HepG2 (cell line): ENCODE results near the gene DLEC1. TPM values are rescaled to one million over a fixed set of nuclear protein-coding genes. Genes with fewer than 3 reads are reported as not detected.

Source experiments
- ARID4A ChIP-seq: sonication (generic); formaldehyde crosslinking; IDR thresholded peaks from 2 replicates; pipeline ENCODE4 v1.5.0; 2020; ENCODE audit warnings: mild to moderate bottlenecking, missing genetic modification reagents, borderline replicate concordance
- CBX2 ChIP-seq, 2 experiments: fragments of 200-600 bp in 1 of 2; sonication (generic); formaldehyde crosslinking in 1 of 2; IDR thresholded peaks; 2 replicates each; pipeline versions ENCODE4 v1.7.0 to v1.8.1; 2018 to 2022; ENCODE audit warnings: low read depth in 2 of 2, low read length in 1 of 2, mild to moderate bottlenecking in 1 of 2, missing genetic modification reagents in 1 of 2
- CEBPB ChIP-seq: IDR thresholded peaks from 2 replicates; pipeline ENCODE4 v1.6.1; 2011; ENCODE audit warnings: low read depth, low read length, improper control_type of control experiment, borderline replicate concordance
- DR1 ChIP-seq: sonication (generic); formaldehyde crosslinking; IDR thresholded peaks from 2 replicates; pipeline ENCODE4 v1.8.0; 2021; ENCODE audit warnings: mild to moderate bottlenecking, missing genetic modification reagents, inconsistent platforms
- EP300 ChIP-seq, 3 experiments: sonication (generic) in 1 of 3; formaldehyde crosslinking in 1 of 3; IDR thresholded peaks; 2 replicates each; pipeline versions ENCODE4 v1.5.1 to v1.6.1; 2011 to 2020; ENCODE audit warnings: low read depth in 2 of 3, low read length in 2 of 3, borderline replicate concordance in 1 of 3, improper control_type of control experiment in 1 of 3, mild to moderate bottlenecking in 1 of 3, missing genetic modification reagents in 1 of 3, moderate library complexity in 1 of 3
- HMGXB4 ChIP-seq, 2 experiments: sonication (generic) in 1 of 2; formaldehyde crosslinking in 1 of 2; IDR thresholded peaks; 2 replicates each; pipeline versions ENCODE4 v1.4.0 to v1.6.1; 2018 to 2020; ENCODE audit warnings: missing genetic modification reagents in 2 of 2, borderline replicate concordance in 1 of 2, low read depth in 1 of 2, mild to moderate bottlenecking in 1 of 2, missing biosample characterization in 1 of 2
- MAFF ChIP-seq: IDR thresholded peaks from 2 replicates; pipeline ENCODE4 v1.6.1; 2011; ENCODE audit warnings: low read depth, low read length, improper control_type of control experiment
- MED1 ChIP-seq: sonication (generic); formaldehyde crosslinking; IDR thresholded peaks from 2 replicates; pipeline ENCODE4 v1.4.0; 2020; ENCODE audit warnings: missing genetic modification reagents
- NCOA2 ChIP-seq: sonication (generic); formaldehyde crosslinking; IDR thresholded peaks from 2 replicates; pipeline ENCODE4 v1.8.0; 2022; ENCODE audit warnings: inconsistent platforms
- PRDM10 ChIP-seq: sonication (generic); formaldehyde crosslinking; IDR thresholded peaks from 2 replicates; pipeline ENCODE4 v1.4.0; 2020; ENCODE audit warnings: low read depth, missing genetic modification reagents
- RBFOX2 ChIP-seq: fragments of 200-400 bp; formaldehyde crosslinking; IDR thresholded peaks from 2 replicates; pipeline ENCODE4 v1.6.1; 2017; ENCODE audit warnings: low read depth, mild to moderate bottlenecking, low read length
- SAFB2 ChIP-seq: sonication (generic); formaldehyde crosslinking; IDR thresholded peaks from 2 replicates; pipeline ENCODE4 v1.5.1; 2020; ENCODE audit warnings: missing genetic modification reagents, low read depth, mild to moderate bottlenecking, borderline replicate concordance
- ZNF207 ChIP-seq: fragments of 450-650 bp; IDR thresholded peaks from 2 replicates; pipeline ENCODE4 v1.6.1; 2016; ENCODE audit warnings: antibody characterized with exemption, borderline replicate concordance
- ZNF468 ChIP-seq: sonication (generic); formaldehyde crosslinking; IDR thresholded peaks from 2 replicates; pipeline ENCODE4 v1.8.0; 2022; ENCODE audit warnings: mild to moderate bottlenecking, moderate library complexity, missing genetic modification reagents
- ZNF546 ChIP-seq: sonication (generic); formaldehyde crosslinking; conservative IDR thresholded peaks from 2 replicates; pipeline ENCODE4 v1.8.1; 2023; ENCODE audit warnings: mild to moderate bottlenecking, missing genetic modification reagents
- ZNF816 ChIP-seq: sonication (generic); formaldehyde crosslinking; IDR thresholded peaks from 2 replicates; pipeline ENCODE4 v1.8.0; 2022; ENCODE audit warnings: missing genetic modification reagents, mild to moderate bottlenecking, borderline replicate concordance
- polyA plus RNA-seq, 8 experiments: library from polyadenylated mRNA; depleted of rRNA in 3 of 8; stranded (reverse) in 7 of 8; unstranded in 1 of 8; fragments of >200 nt; fragmentation: Illumina TruSeq in 4 of 8; extraction: Trizol in 4 of 8; gene quantifications; 2 replicates each; pipeline versions ENCODE4 v1.2.1 to v1.2.3, GENCODE V29; 2011 to 2016; ENCODE audit warnings: low read depth in 4 of 8, missing spikeins in 1 of 8, mixed read lengths in 1 of 8; ENCODE audit not compliant: insufficient read depth in 1 of 8
- total RNA-seq, 5 experiments: library from RNA; depleted of rRNA; stranded (reverse); fragments of >200 nt; fragmentation: Illumina TruSeq; extraction: Trizol; gene quantifications; 2 replicates each; pipeline ENCODE4 v1.2.3, GENCODE V29; 2016; ENCODE audit warnings: low read depth in 1 of 5

Gene DLEC1
- total and polyA plus RNA-seq, 2 of the 13 experiments (the other 11 are each of a cell fraction or from before 2014, with no cell fraction given) = 0.09 TPM; not detected in 1

- TF ChIP-seq ZNF816 (0 out of 2 replicates have a peak, but pooled peaks have one; percentile 7), MAFF (no peak), CEBPB (no peak), ARID4A (CRISPR knock-in tag) (peak; percentile 78), HMGXB4 (CRISPR knock-in tag; IDR thresholded peaks at IDR 0.05; ENCODE audit: borderline replicate concordance in 1 of 2, low read depth in 1 of 2) (no peak; a peak in 1 of 4 replicates), EP300 (IDR thresholded peaks at IDR 0.05; ENCODE audit: low read depth in 2 of 2, low read length in 2 of 2) (no peak), EP300 (CRISPR knock-in tag; IDR thresholded peaks at IDR 0.05; ENCODE audit: borderline replicate concordance) (no peak), PRDM10 (CRISPR knock-in tag) (no peak), CBX2 (IDR thresholded peaks at IDR 0.05; ENCODE audit: low read depth, low read length) (no peak), CBX2 (CRISPR knock-in tag; IDR thresholded peaks at IDR 0.05; ENCODE audit: low read depth) (no peak), SAFB2 (CRISPR knock-in tag) (no peak), DR1 (CRISPR knock-in tag) (no peak), NCOA2 (CRISPR knock-in tag) (no peak), RBFOX2 (peak; percentile 75), ZNF207 (no peak), ZNF468 (no peak), MED1 (CRISPR knock-in tag) (no peak), ZNF546 (CRISPR knock-in tag) (no peak)
Observed at GRCh38 chr3:38165722-38166387, 126.8 kb downstream of the DLEC1 start (continued).
